Cardiac septum (tissue), 1 donor: ENCODE data around the gene RALGAPB. TPM values are rescaled to one million over a fixed set of nuclear protein-coding genes. Genes with fewer than 3 reads are reported as not detected.

Source experiments
- DNase-seq: peaks from one replicate; pipeline ENCODE4 v3.0.0-alpha.2; 2020; ENCODE audit warnings: low spot score
- intact Hi-C: fragments of 100-400 bp; cut with DNase I; formaldehyde crosslinking; loops from one replicate; pipeline ENCODE4 v1.14.0; 2022
- total RNA-seq: library from RNA; stranded (reverse); fragmentation: NEBNext Ultra II Directional; extraction: Animal tissue kit (Norgen Biotek cat#: 25700); gene quantifications from one replicate; pipeline ENCODE4 v1.2.1, GENCODE V29; 2021
- donor health status: DM: no; HTN: no; CAD: no.

Gene RALGAPB
- total RNA-seq, 1 donor from 2014 or later = 27.6 TPM

GRCh38 chr20:38600057-38600456 is 127.4 kb downstream of the RALGAPB start:
- intact Hi-C loops = no loop called here

GRCh38 chr20:38601216-38602184 is 128.9 kb downstream of the RALGAPB start, which contains the start of gene ARHGAP40:
Gene ARHGAP40 (plus strand): TSS chr20:38601809.
- DNase-seq = peak; percentile 41
- intact Hi-C loops = no loop called here

More at GRCh38 chr20:38600057-38600456, 127.4 kb downstream of the RALGAPB start:
- DNase-seq = no peak

- intact Hi-C loops = no loop called here
- no peak for DNase-seq
Measured at GRCh38 chr20:38602185-38602581, 129.5 kb downstream of the RALGAPB start.

GRCh38 chr20:38603286-38603685 is 130.6 kb downstream of the RALGAPB start:
- intact Hi-C loops = no loop called here
- DNase-seq = no peak

DNA sequence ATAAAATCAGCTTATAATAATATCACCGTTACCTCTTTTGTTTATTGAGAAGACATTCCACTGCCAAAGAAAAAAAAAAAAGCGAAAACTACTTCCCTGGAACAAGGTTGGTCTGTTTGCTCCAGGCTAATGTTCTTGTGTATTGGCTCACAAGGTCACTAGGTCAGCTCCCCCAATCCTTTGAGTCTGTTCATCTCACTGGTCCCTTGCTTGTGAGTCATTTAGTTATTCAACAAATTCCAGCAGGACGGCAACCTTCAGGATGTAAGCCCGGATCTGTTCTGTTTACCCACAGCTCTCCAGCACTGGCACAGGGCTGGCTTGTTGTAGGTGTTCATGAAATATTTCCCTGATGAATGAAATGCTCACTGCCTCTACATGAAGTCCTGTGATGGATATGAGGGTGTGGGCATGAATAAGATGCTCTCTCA is 132.2 kb downstream of the RALGAPB start:
- DNase-seq = no peak
- intact Hi-C loops = no loop called here

GRCh38 chr20:38607351-38607750 is 134.7 kb downstream of the RALGAPB start:
- DNase-seq = no peak
- intact Hi-C loops = no loop called here

- no peak for DNase-seq
- intact Hi-C loops = no loop called here
Measured at GRCh38 chr20:38608188-38608587, 135.5 kb downstream of the RALGAPB start.

DNA sequence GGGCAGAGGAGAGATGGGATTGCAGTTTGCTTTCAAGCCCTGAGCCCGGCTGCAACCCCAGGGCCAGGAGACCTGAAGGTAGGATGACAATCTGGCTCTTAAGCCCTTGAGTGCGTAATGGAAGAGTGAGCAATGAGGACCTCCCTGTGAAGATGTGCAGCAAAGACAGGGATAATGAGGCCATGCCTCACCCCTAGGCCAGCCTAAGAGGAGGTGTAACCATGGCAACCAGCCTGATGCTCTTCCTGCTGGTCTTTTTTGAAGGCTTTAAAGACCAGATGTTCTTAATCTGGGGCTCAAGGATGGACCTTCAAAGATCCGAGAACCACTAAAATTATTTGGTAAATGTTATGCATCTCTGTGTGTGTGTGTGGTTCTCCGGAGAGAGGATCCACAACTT is 137.2 kb downstream of the RALGAPB start:
- intact Hi-C loops = no loop called here

GRCh38 chr20:38610521-38610920 is 137.9 kb downstream of the RALGAPB start:
- DNase-seq = no peak
- intact Hi-C loops = no loop called here

More for the DNA sequence above, 137.2 kb downstream of the RALGAPB start:
- no peak for DNase-seq

DNA sequence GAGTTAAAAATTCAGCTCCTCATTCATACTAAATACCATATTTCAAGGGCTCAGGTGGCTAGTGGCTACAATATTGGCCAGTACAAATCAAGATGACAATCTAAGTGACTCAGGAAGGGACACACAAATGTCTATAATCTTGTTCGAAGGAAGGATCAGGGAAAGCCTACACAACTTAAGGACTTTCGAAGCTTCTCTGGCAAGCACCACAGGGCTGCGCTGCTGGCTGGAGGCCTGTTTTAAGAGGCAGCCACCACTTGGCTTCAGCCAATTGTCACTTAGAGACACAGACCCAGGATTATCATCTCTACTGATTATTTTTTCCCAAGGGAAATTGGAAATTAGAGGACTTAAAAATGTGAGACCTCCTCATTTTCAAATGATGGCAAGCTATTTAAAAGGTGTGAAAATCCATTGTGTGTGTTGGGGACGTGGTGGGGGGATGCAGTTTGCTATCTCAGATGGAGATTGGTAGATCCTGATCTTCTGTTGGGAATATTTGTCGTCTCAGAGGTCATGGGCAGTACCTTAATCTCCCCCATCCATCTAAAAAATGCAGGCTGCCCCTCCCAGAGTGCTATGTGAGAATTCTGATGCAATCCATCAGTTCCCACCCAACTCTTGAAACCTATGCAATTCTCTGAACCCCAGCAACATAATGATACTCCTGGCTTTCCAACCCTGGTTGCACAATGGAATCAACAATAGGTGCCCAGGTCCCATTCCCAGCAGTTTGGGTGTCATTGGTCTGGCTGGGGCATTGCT is 140.3 kb downstream of the RALGAPB start:
- intact Hi-C loops = no loop called here
- no peak for DNase-seq

- intact Hi-C loops = no loop called here
- no peak for DNase-seq
Measured at GRCh38 chr20:38615283-38615682, 142.6 kb downstream of the RALGAPB start.

DNA sequence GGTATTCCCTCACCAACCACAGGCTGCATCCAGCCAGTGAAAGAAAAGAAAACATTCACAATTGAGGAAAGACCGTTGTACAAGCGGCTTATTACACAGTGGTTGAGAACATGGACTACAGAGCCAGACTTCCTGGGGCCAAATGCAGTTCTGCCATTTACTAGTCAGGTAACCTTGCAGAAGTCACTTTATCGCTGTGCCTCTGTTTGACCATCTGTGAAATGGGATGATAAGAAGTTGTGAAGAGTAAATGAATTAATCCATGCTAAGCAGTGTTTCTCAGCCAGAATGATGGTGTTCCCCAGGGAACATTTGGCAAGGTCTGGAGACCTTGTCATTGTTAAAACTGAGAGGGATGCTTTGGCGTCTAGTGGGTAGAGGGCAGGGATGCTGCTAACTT is 143.8 kb downstream of the RALGAPB start:
- no peak for DNase-seq
- intact Hi-C loops = no loop called here

- intact Hi-C loops = no loop called here
- DNase-seq = no peak
Measured at GRCh38 chr20:38617011-38617829, 144.6 kb downstream of the RALGAPB start.

- intact Hi-C loops = no loop called here
- DNase-seq = no peak
Measured at GRCh38 chr20:38617830-38618196, 145.2 kb downstream of the RALGAPB start.

DNA sequence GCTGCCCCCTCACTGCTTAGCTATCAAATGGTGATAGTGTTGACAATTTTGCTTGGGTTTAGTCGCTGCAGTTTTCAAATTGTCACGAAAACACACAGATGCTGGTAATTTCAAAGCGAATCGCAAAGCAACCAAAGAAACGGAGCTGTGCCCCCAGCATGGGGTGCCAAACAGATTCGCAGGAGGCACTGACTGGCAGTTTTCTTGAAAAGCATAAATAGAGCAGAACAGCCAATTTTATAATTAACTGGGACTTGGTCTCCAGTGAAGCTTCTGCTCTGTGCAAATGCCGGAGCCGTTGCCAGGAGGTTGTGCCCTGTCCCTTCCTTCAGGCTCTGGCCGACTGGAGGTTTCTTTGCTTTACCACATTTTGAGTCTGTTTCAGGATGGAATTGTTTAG is 147.8 kb downstream of the RALGAPB start:
- intact Hi-C loops = no loop called here
- DNase-seq = no peak

GRCh38 chr20:38623061-38623460 is 150.4 kb downstream of the RALGAPB start:
- intact Hi-C loops = no loop called here
- DNase-seq = no peak

DNA sequence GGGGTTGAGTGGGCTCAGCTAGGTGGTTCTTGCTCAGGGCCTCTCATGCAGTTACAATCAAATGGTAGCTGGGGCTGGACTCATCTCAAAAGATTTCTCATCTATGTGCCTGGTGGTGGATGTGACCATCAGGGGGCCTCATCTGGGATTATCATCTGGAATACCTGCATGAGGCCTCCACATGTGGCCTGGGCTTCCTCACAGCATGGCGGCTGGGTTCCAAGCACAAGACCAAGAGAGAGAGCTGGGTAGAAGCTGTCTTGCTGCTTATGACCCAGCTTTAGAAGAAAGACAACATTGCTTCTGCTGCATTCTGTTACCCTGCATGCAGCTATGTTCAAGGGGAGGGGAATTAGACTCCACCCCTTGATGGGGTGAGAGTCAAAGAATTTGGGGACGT is 151.4 kb downstream of the RALGAPB start:
- no peak for DNase-seq
- intact Hi-C loops = no loop called here

GRCh38 chr20:38625896-38626295 is 153.3 kb downstream of the RALGAPB start:
- intact Hi-C loops = no loop called here
- no peak for DNase-seq

GRCh38 chr20:38626921-38627659 is 154.4 kb downstream of the RALGAPB start:
- no peak for DNase-seq
- intact Hi-C loops = no loop called here
